GM23338 (cell line): ENCODE data around the gene THBS3. TPM values are rescaled to one million over a fixed set of nuclear protein-coding genes. Genes with fewer than 3 reads are reported as not detected.

Experiments used
- ATAC-seq: fragments of 200-7000 bp; cut with Tn5 transposase; 3 replicates; pipeline ENCODE4 v1.9.1; 2020
- DNase-seq: peaks from one replicate; pipeline ENCODE4 v3.0.0-alpha.2; 2015; ENCODE audit warnings: low spot score
- H2AFZ ChIP-seq: fragments of 200-600 bp; sonication (generic); 2 replicates; pipeline ENCODE4 v1.8.0; 2016; ENCODE audit warnings: antibody characterized with exemption, mild to moderate bottlenecking, moderate library complexity
- H3F3A ChIP-seq: fragments of 200-600 bp; sonication (generic); replicated peaks from 2 replicates; pipeline ENCODE4 v1.8.0; 2017; ENCODE audit warnings: antibody characterized with exemption, mixed run types, low read depth
- H3K27ac ChIP-seq: fragments of 200-600 bp; sonication (generic); 2 replicates; pipeline ENCODE4 v1.6.1; 2016; ENCODE audit warnings: low read depth
- H3K27me3 ChIP-seq: fragments of 200-600 bp; sonication (generic); 2 replicates; pipeline ENCODE4 v1.8.0; 2016; ENCODE audit warnings: mild to moderate bottlenecking, mixed run types, moderate library complexity; ENCODE audit not compliant: insufficient read depth
- H3K36me3 ChIP-seq: fragments of 200-600 bp; sonication (generic); 2 replicates; pipeline ENCODE4 v1.8.0; 2016; ENCODE audit warnings: mild to moderate bottlenecking; ENCODE audit not compliant: insufficient read depth
- H3K4me1 ChIP-seq: fragments of 200-600 bp; sonication (generic); 2 replicates; pipeline ENCODE4 v1.8.0; 2016; ENCODE audit warnings: mild to moderate bottlenecking, moderate library complexity; ENCODE audit not compliant: insufficient read depth
- H3K4me2 ChIP-seq: fragments of 200-600 bp; sonication (generic); 2 replicates; pipeline ENCODE4 v1.7.1; 2017; ENCODE audit warnings: mixed run types
- H3K4me3 ChIP-seq: fragments of 200-600 bp; sonication (generic); 2 replicates; pipeline ENCODE4 v1.6.1; 2016; ENCODE audit warnings: mixed run types
- H3K79me2 ChIP-seq: fragments of 200-600 bp; sonication (generic); replicated peaks from 2 replicates; pipeline ENCODE4 v1.8.0; 2017; ENCODE audit warnings: mild to moderate bottlenecking; ENCODE audit not compliant: insufficient read depth
- H3K9me2 ChIP-seq: fragments of 200-600 bp; sonication (generic); 2 replicates; pipeline ENCODE4 v1.8.0; 2017; ENCODE audit not compliant: insufficient read depth
- H4K20me1 ChIP-seq: fragments of 200-600 bp; sonication (generic); replicated peaks from 2 replicates; pipeline ENCODE4 v1.8.0; 2017; ENCODE audit warnings: mild to moderate bottlenecking; ENCODE audit not compliant: insufficient read depth
- H3K27ac Mint-ChIP-seq: 2 replicates; pipeline ENCODE4 v1.8.0; 2020; ENCODE audit warnings: inconsistent platforms, mild to moderate bottlenecking, moderate library complexity, mixed read lengths
- H3K27me3 Mint-ChIP-seq: 3 replicates; pipeline ENCODE4 v1.8.0; 2022; ENCODE audit warnings: low read depth, mild to moderate bottlenecking, moderate library complexity, mixed read lengths, inconsistent platforms; ENCODE audit not compliant: insufficient read depth, poor library complexity
- H3K36me3 Mint-ChIP-seq: 3 replicates; pipeline ENCODE4 v1.8.0; 2021; ENCODE audit warnings: low read depth, mild to moderate bottlenecking, inconsistent platforms, moderate library complexity, mixed read lengths
- H3K4me1 Mint-ChIP-seq: 3 replicates; pipeline ENCODE4 v1.8.0; 2020; ENCODE audit warnings: mild to moderate bottlenecking, inconsistent platforms, mixed read lengths
- H3K4me3 Mint-ChIP-seq: 3 replicates; pipeline ENCODE4 v1.8.0; 2021; ENCODE audit warnings: moderate library complexity, mild to moderate bottlenecking, inconsistent platforms, mixed read lengths
- H3K9me3 Mint-ChIP-seq: 3 replicates; pipeline ENCODE4 v1.8.0; 2020; ENCODE audit warnings: moderate library complexity, mild to moderate bottlenecking, inconsistent platforms, mixed read lengths
- CREB1 ChIP-seq: fragments of 250-450 bp; sonication (Bioruptor Pico); IDR thresholded peaks from 2 replicates; pipeline ENCODE4 v1.5.0; 2020; ENCODE audit warnings: low read depth, mild to moderate bottlenecking, moderate library complexity
- ETS1 ChIP-seq: IDR thresholded peaks from 2 replicates; pipeline ENCODE4 v1.6.1; 2016; ENCODE audit warnings: antibody characterized with exemption
- POLR2AphosphoS5 ChIP-seq: IDR thresholded peaks from 2 replicates; pipeline ENCODE4 v1.6.1; 2016; ENCODE audit warnings: antibody characterized with exemption, low read depth
- ZNF462 ChIP-seq: fragments of 250-450 bp; sonication (Bioruptor Pico); IDR thresholded peaks from 2 replicates; pipeline ENCODE4 v1.5.0; 2020; ENCODE audit warnings: mild to moderate bottlenecking, moderate library complexity
- polyA plus RNA-seq: library from polyadenylated mRNA; unstranded; fragments of >200 nt; fragmentation: Nextera tagmentation; extraction: Ambion mirVana; gene quantifications from 2 replicates; pipeline ENCODE4 v1.2.1, GENCODE V29; 2016
- total RNA-seq: library from RNA; depleted of rRNA; stranded (reverse); fragments of >200 nt; shearing (Covaris generic); gene quantifications from 2 replicates; pipeline ENCODE4 v1.2.3, GENCODE V29; 2014

THBS3 gene
- total and polyA plus RNA-seq, 2 experiments from 2014 or later, result 1.2 to 4.3 TPM

- H3K4me1 Mint-ChIP-seq, result peaks cover 28% of the 10 kb centered on the region
- Histone ChIP-seq H3K27me3 (no peaks in the 10 kb centered on the region), H3K4me3 (peak within 1 kb of the TSS; percentile 89), H3K4me1 (peaks cover 12% of the 10 kb centered on the region; the same call in 1 of the 2 replicates), H3K4me2 (peak within 1 kb of the TSS; percentile 98), H3K36me3 (peaks cover 9% of the 10 kb centered on the region; the same call in 1 of the 2 replicates), H3K27ac (peak within 1 kb of the TSS; percentile 76; the same call in 1 of the 2 replicates), H3K79me2 (no peaks in the 10 kb centered on the region; the same call in none of the 2 replicates), H2AFZ (peak within 1 kb of the TSS; percentile 88), H3K9me2 (no peaks in the 10 kb centered on the region), H3F3A (peaks cover 15% of the 10 kb centered on the region; the same call in 1 of the 2 replicates), H4K20me1 (no peaks in the 10 kb centered on the region)
- peaks cover 24% of the 10 kb centered on the region for H3K36me3 Mint-ChIP-seq
- no peaks in the 10 kb centered on the region for H3K9me3 Mint-ChIP-seq
- peak; percentile 79 for ATAC-seq
- peaks cover 16% of the 10 kb centered on the region for H3K27me3 Mint-ChIP-seq
- peak within 1 kb of the TSS; percentile 83 for H3K4me3 Mint-ChIP-seq
- peak within 1 kb of the TSS; percentile 57 for H3K27ac Mint-ChIP-seq
- DNase-seq, result peak; percentile 96
- TF ChIP-seq ETS1 (peak; percentile 79), CREB1 (0 out of 2 replicates have a peak, but pooled peaks have one; percentile 24), ZNF462 (no peak), POLR2AphosphoS5 (peak; percentile 87)
Measured at GRCh38 chr1:155255243-155256007, 47.7 kb upstream of the THBS3 start, which contains the start of gene ENTREP3. Gene ENTREP3, minus strand, starts transcription at chr1:155255483. Its CDS starts 606 bp downstream, at chr1:155254877.
